Calu3 (cell line): Measurements from ENCODE around the gene FCHSD2. TPM values are rescaled to one million over a fixed set of nuclear protein-coding genes. Genes with fewer than 3 reads are reported as not detected.

ENCODE experiments used
- BruUV-seq: library from RNA; stranded (reverse); fragments of 400-500 nt; replicated peaks from 2 replicates; lab custom pipeline; 2021; lab: Mats Ljungman, UMichigan
- CTCF ChIA-PET: fragments of 300-600 bp; sonication (Branson Sonifier 250); formaldehyde crosslinking; loops from one replicate; lab custom pipeline; 2022; ENCODE audit warnings: antibody characterized with exemption; lab: Charles Lee
- DNase-seq: peaks from one replicate; pipeline ENCODE4 v3.0.0; 2022
- H3K27ac Mint-ChIP-seq: one replicate; pipeline ENCODE4 v1.8.0; 2022; ENCODE audit warnings: mixed read lengths; ENCODE audit not compliant: unreplicated experiment
- H3K27me3 Mint-ChIP-seq: one replicate; pipeline ENCODE4 v1.8.0; 2022; ENCODE audit warnings: mixed read lengths; ENCODE audit not compliant: unreplicated experiment
- H3K36me3 Mint-ChIP-seq: one replicate; pipeline ENCODE4 v1.8.0; 2022; ENCODE audit warnings: mild to moderate bottlenecking, moderate library complexity, mixed read lengths; ENCODE audit not compliant: insufficient read depth, unreplicated experiment
- H3K4me1 Mint-ChIP-seq: one replicate; pipeline ENCODE4 v1.8.0; 2022; ENCODE audit warnings: mild to moderate bottlenecking, low read depth, mixed read lengths; ENCODE audit not compliant: unreplicated experiment
- H3K4me3 Mint-ChIP-seq: one replicate; pipeline ENCODE4 v1.8.0; 2022; ENCODE audit warnings: mild to moderate bottlenecking, low read depth, moderate library complexity, mixed read lengths; ENCODE audit not compliant: unreplicated experiment
- H3K9me3 Mint-ChIP-seq: one replicate; pipeline ENCODE4 v1.8.0; 2022; ENCODE audit warnings: low read depth, mixed read lengths; ENCODE audit not compliant: unreplicated experiment
- intact Hi-C: fragments of 100-400 bp; cut with micrococcal nuclease; formaldehyde crosslinking; loops from one replicate; pipeline ENCODE4 v1.10.0; 2022; ENCODE audit not compliant: unreplicated experiment
- total RNA-seq: library from RNA; stranded (reverse); gene quantifications from 2 replicates; pipeline ENCODE4 v1.2.3, GENCODE V29; 2022
- TF ChIP-seq, protein P1 (sequence below): fragments of 200-600 bp; IDR thresholded peaks from one replicate; pipeline ENCODE4 v1.8.0; 2022; ENCODE audit warnings: antibody characterized with exemption; ENCODE audit not compliant: unreplicated experiment

FCHSD2 gene
- total RNA-seq, 1 experiment from 2014 or later: 16.2 TPM

DNA sequence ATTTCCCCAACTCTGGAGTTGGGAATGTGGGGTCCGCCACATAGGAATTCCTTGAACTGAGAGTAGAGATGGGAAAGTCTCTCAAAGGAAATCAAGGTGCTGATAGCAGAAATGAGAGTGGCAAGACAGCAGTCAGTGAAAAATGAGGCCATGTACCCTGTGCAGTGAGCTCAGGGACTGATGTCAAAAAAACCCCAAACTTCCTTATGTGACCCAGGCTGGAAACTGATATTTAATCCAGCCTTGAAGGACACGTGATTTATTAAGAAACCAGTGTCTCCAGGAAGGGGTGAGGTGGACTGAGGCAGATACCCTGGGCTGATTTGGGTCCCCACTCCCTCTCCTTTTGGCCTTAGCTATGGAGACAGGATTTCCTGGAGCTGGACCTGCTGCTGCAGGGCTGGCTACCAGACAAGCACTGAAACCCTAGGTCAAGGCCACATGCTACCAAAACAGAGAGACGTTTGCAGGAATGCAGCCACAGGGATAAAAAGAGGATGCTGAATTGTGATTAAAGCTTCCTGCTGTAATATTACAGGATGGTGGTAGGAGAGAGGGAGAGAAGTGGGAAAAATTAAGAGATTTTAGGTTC, 25.3 kb upstream of the FCHSD2 start:
- TF ChIP-seq, protein P1, sequence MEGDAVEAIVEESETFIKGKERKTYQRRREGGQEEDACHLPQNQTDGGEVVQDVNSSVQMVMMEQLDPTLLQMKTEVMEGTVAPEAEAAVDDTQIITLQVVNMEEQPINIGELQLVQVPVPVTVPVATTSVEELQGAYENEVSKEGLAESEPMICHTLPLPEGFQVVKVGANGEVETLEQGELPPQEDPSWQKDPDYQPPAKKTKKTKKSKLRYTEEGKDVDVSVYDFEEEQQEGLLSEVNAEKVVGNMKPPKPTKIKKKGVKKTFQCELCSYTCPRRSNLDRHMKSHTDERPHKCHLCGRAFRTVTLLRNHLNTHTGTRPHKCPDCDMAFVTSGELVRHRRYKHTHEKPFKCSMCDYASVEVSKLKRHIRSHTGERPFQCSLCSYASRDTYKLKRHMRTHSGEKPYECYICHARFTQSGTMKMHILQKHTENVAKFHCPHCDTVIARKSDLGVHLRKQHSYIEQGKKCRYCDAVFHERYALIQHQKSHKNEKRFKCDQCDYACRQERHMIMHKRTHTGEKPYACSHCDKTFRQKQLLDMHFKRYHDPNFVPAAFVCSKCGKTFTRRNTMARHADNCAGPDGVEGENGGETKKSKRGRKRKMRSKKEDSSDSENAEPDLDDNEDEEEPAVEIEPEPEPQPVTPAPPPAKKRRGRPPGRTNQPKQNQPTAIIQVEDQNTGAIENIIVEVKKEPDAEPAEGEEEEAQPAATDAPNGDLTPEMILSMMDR: no peak
- Mint-ChIP-seq H3K4me3 (no peak overlapping the region), H3K36me3 (no peaks in the 10 kb centered on the region), H3K27me3 (peaks cover 28% of the 10 kb centered on the region), H3K27ac (no peak overlapping the region), H3K4me1 (no peaks in the 10 kb centered on the region), H3K9me3 (no peaks in the 10 kb centered on the region)
- CTCF ChIA-PET: interaction anchor here (0.6 kb wide), 1 partner anchor 243 kb away, joined by 3 read pairs; no protein-coding TSS in a partner anchor
- intact Hi-C loops: no loop called here
- no peak for DNase-seq
- BruUV-seq: no TSS peak

DNA sequence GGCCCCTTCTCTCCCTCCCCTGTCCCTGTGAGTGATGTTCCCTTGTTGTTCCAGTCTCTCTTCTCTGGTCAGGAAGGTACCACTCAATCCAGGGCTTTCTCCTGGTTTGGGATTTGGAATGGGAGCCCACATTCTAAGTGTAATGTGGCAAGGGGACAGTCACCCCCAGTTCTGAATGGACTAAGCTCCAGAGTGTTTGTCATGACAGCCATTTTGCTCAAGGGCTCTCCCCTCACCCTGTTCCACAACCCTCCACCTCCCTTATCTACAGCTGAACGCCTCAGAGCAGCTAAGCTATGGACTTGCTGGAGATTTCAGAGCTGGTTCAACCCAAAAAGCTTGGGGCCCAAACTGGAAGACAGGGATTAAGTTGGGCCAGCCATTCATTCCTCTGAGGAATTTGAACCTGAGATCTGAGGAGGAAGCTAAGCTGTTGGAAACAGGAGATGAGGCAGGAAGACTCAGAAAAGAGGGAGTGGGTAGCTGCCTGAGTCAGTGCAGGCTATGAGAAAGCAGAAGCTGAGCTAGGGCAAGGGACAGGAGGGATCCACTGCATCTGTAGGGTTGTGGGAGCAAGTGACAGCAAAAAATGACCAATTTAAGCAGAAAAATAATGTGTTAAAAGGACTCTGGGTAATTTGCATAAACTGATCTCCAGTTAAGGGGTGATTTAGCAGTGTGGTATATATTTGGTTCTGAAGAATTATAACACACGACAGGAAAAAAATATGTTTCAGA, 22.9 kb upstream of the FCHSD2 start:
- intact Hi-C loops: no loop called here
- no peaks in the 10 kb centered on the region for H3K36me3 Mint-ChIP-seq
- H3K27ac Mint-ChIP-seq: no peak overlapping the region
- H3K4me1 Mint-ChIP-seq: no peaks in the 10 kb centered on the region
- H3K9me3 Mint-ChIP-seq: no peaks in the 10 kb centered on the region
- CTCF ChIA-PET: interaction anchor here (1.2 kb wide), 1 partner anchor 22 kb away, joined by 5 read pairs; the partner anchor contains the start of gene FCHSD2
- no peak overlapping the region for H3K4me3 Mint-ChIP-seq
- TF ChIP-seq, protein P1: no peak
- H3K27me3 Mint-ChIP-seq: peaks cover 28% of the 10 kb centered on the region
- BruUV-seq: no TSS peak
- no peak for DNase-seq

DNA sequence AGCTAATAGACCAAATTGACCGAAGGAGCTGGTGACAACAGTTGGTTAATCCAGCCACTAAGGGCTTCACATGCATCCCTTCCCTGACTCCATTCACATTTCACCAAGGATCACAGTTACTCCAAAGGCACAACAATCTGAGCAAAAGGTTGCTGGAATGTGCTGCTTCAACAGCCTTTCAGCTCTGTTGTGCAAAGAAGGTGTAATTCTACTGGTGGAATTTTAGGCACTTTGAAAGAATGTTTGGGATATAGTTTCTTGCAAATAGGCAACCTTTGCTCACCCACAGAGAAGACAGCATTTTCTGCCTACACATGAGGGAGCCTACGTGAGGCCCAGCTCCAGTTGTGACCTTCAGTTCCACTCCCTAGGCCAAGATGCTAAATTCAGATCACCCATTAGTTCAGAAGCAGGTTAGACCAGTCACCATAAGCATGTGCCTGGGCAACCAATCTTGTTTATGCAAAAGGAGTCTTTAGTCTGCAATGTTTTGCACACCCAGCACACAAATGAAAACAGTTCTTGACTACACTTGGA, 21.6 kb upstream of the FCHSD2 start:
- CTCF ChIA-PET: interaction anchor here (1.2 kb wide), 1 partner anchor 21 kb away, joined by 5 read pairs; the partner anchor contains the start of gene FCHSD2
- no peak for DNase-seq
- Mint-ChIP-seq H3K9me3 (no peaks in the 10 kb centered on the region), H3K27me3 (peaks cover 15% of the 10 kb centered on the region), H3K4me3 (no peak overlapping the region), H3K27ac (no peak overlapping the region), H3K36me3 (no peaks in the 10 kb centered on the region), H3K4me1 (no peaks in the 10 kb centered on the region)
- intact Hi-C loops: no loop called here
- no TSS peak for BruUV-seq
- TF ChIP-seq, protein P1: no peak

DNA sequence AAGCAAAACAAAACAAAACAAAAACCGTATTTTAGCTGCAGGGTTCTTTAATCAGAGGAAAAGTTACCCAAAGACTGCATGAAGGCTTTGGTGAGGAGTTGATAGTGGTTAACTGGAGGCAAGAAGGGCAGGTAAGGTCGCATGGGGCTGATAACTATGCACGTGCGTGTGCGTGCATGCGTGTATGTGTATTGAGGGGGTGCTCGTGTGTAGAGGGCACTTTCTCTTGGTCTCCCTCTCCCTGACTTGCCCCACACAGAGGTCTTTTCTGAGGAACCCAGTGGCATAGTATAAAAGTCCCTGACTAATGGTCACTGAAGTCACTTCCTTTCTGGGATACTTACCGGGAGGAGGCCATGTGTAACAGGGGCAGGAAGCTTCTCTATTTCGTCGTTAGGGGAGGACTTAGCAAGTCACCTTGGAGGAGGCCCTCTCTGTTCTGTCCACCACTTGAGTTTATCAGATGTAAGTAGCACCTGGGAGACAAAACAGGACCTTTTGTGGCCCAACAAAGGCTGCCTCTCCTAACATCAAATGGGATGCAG, 20.1 kb upstream of the FCHSD2 start:
- no TSS peak for BruUV-seq
- peaks cover under 1% of the 10 kb centered on the region for H3K27me3 Mint-ChIP-seq
- CTCF ChIA-PET: interaction anchor here (0.6 kb wide), 1 partner anchor 8 kb away, joined by 4 read pairs; no protein-coding TSS in a partner anchor
- H3K36me3 Mint-ChIP-seq: no peaks in the 10 kb centered on the region
- H3K9me3 Mint-ChIP-seq: no peaks in the 10 kb centered on the region
- H3K4me1 Mint-ChIP-seq: no peaks in the 10 kb centered on the region
- H3K4me3 Mint-ChIP-seq: no peak overlapping the region
- no peak for DNase-seq
- intact Hi-C loops: no loop called here
- H3K27ac Mint-ChIP-seq: no peak overlapping the region
- TF ChIP-seq, protein P1: no peak
